Activated CD4-positive, alpha-beta T cell treated with anti-CD3 and anti-CD28 coated beads, Interleukin-2, amount 10 ng/mL, durations not matched to agents 7 days and 5 days (primary cell): ENCODE measurements around the gene SYDE1. TPM values are rescaled to one million over a fixed set of nuclear protein-coding genes. Genes with fewer than 3 reads are reported as not detected.

Experiments used
- CTCF ChIA-PET: fragments of 350-600 bp; sonication (Branson Sonifier 250); formaldehyde crosslinking; loops from one replicate; lab custom pipeline; 2021; ENCODE audit warnings: antibody characterized with exemption; lab: Charles Lee
- POLR2A ChIA-PET: fragments of 350-600 bp; sonication (Branson Sonifier 250); formaldehyde crosslinking; loops from one replicate; lab custom pipeline; 2021; ENCODE audit warnings: antibody characterized with exemption; lab: Charles Lee
- DNase-seq: peaks from one replicate; pipeline ENCODE4 v3.0.0-alpha.2; 2020
- H3K27ac Mint-ChIP-seq: one replicate; pipeline ENCODE4 v1.8.0; 2021; ENCODE audit warnings: mild to moderate bottlenecking, moderate library complexity, mixed read lengths
- H3K27me3 Mint-ChIP-seq: one replicate; pipeline ENCODE4 v1.8.0; 2021; ENCODE audit warnings: mixed read lengths
- H3K36me3 Mint-ChIP-seq: one replicate; pipeline ENCODE4 v1.8.0; 2021; ENCODE audit warnings: low read depth, mixed read lengths
- H3K4me1 Mint-ChIP-seq: one replicate; pipeline ENCODE4 v1.8.0; 2021; ENCODE audit warnings: mixed read lengths
- H3K4me3 Mint-ChIP-seq: one replicate; pipeline ENCODE4 v1.8.0; 2021; ENCODE audit warnings: mild to moderate bottlenecking, moderate library complexity, mixed read lengths
- H3K9me3 Mint-ChIP-seq: one replicate; pipeline ENCODE4 v1.8.0; 2021; ENCODE audit warnings: mixed read lengths
- total RNA-seq, 2 experiments: library from RNA; stranded (reverse); gene quantifications; one replicate each; pipeline ENCODE4 v1.2.3, GENCODE V29; 2021

Gene SYDE1
- total RNA-seq, 2 experiments from 2014 or later = 0.15 to 0.29 TPM

GRCh38 chr19:15111758-15112157, 4.6 kb downstream of the SYDE1 start:
- Mint-ChIP-seq H3K27ac (no peak overlapping the region), H3K4me3 (no peak overlapping the region), H3K4me1 (peaks cover 2% of the 10 kb centered on the region), H3K27me3 (peaks cover 10% of the 10 kb centered on the region), H3K36me3 (peaks cover 3% of the 10 kb centered on the region), H3K9me3 (no peaks in the 10 kb centered on the region)
- ChIA-PET CTCF (interaction anchor here (1.1 to 2.0 kb wide), 2 partner anchors 10 to 14 kb away, joined by 3 to 7 read pairs; a partner anchor contains a TSS), POLR2A (no interaction called here)
- DNase-seq = no peak

DNA sequence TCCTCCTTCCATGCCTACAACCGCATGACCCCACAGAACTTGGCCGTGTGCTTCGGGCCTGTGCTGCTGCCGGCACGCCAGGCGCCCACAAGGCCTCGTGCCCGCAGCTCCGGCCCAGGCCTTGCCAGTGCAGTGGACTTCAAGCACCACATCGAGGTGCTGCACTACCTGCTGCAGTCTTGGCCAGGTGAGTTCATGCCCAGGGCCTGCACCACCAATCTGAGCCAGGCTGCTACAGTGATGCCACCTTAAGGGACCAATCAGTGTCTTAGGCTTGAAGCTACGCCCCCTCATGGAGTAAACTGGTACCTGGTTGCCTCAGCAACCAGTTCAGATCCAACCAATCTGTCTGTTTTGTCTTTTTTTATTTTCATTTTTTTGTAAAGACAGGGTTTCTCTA, 5.2 kb downstream of the SYDE1 start:
- H3K36me3 Mint-ChIP-seq = peaks cover 3% of the 10 kb centered on the region
- CTCF ChIA-PET = no interaction called here
- H3K4me1 Mint-ChIP-seq = no peaks in the 10 kb centered on the region
- no peak overlapping the region for H3K27ac Mint-ChIP-seq
- no peak for DNase-seq
- no peak overlapping the region for H3K4me3 Mint-ChIP-seq
- H3K27me3 Mint-ChIP-seq = peaks cover 7% of the 10 kb centered on the region
- POLR2A ChIA-PET = no interaction called here
- no peaks in the 10 kb centered on the region for H3K9me3 Mint-ChIP-seq

GRCh38 chr19:15113245-15114152, 6.3 kb downstream of the SYDE1 start:
- CTCF ChIA-PET = no interaction called here
- peaks cover 11% of the 10 kb centered on the region for H3K36me3 Mint-ChIP-seq
- H3K27ac Mint-ChIP-seq = no peak overlapping the region

GRCh38 chr19:15114153-15114540, 6.9 kb downstream of the SYDE1 start:
- no peaks in the 10 kb centered on the region for H3K4me1 Mint-ChIP-seq
- H3K36me3 Mint-ChIP-seq = peaks cover 17% of the 10 kb centered on the region
- H3K4me3 Mint-ChIP-seq = no peak overlapping the region
- ChIA-PET POLR2A (no interaction called here), CTCF (no interaction called here)
- DNase-seq = no peak
- no peaks in the 10 kb centered on the region for H3K27me3 Mint-ChIP-seq
- H3K27ac Mint-ChIP-seq = no peak overlapping the region
- no peaks in the 10 kb centered on the region for H3K9me3 Mint-ChIP-seq

More at GRCh38 chr19:15113245-15114152, 6.3 kb downstream of the SYDE1 start:
- H3K27me3 Mint-ChIP-seq = no peaks in the 10 kb centered on the region
- H3K9me3 Mint-ChIP-seq = no peaks in the 10 kb centered on the region
- H3K4me3 Mint-ChIP-seq = no peak overlapping the region
- no peak for DNase-seq
- H3K4me1 Mint-ChIP-seq = no peaks in the 10 kb centered on the region
- POLR2A ChIA-PET = no interaction called here

DNA sequence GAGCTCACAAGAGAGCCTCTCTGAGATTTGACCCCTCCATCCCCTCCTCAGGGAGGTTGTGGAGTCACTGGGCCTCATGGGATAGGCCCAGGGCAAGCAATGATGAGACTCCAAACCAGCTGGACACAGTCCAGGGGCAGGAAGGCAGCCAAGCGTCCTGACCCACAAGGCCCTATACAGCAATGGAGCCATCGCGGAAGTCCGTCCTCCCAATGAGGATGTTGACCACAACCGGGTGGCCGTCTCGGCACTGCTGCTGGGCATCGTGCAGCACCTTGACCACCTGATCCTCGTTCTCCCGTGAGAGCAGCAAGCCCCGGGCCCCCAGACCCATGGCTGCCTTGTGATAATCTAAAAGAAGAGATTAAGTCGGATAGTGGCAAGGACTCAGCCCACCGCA, 7.9 kb downstream of the SYDE1 start:
- H3K4me3 Mint-ChIP-seq = no peak overlapping the region
- ChIA-PET POLR2A (no interaction called here), CTCF (no interaction called here)
- H3K4me1 Mint-ChIP-seq = no peaks in the 10 kb centered on the region
- H3K36me3 Mint-ChIP-seq = peaks cover 27% of the 10 kb centered on the region
- no peaks in the 10 kb centered on the region for H3K9me3 Mint-ChIP-seq
- no peak for DNase-seq
- no peak overlapping the region for H3K27ac Mint-ChIP-seq
- no peaks in the 10 kb centered on the region for H3K27me3 Mint-ChIP-seq

DNA sequence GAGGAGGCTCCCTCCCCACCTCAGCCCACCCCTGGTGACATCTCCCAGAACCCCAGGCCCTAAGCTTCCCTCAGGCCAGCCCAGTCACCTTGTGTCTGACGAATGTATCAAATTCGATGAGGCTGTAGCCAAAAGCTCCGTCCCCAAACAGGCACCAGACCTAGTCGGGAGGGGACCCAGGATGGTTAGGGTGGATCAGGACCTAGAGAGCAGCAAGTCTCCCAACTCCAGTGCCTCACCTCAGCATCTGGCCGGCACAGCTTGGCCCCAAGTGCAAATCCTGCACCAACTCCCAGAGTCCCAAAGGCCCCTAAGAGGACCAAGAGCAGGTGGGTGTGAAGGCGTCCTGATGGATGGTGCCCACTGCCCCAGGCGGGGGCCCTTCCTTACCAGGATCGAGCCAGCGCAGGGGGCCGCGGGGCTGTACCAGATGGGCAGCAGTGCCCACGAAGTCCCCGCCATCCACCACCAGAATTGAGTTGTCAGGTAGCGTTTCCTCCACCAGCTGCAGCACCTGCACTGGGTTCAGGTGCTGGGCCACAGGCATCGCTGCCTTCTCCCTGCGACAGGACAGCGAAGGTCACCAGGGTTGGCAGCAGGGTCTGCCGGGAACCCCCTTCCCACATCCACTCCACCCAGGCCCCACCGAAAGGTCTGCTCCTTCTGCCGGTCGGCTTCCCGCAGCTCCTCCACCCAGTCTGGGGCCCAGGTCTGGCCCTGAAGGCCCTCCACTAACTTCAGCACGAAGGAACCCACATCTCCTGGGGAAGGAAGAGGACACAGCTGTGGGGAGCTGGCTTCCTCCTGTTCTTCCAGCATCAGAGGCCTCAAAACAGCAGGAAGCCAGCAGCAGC, 8.8 kb downstream of the SYDE1 start:
- POLR2A ChIA-PET = no interaction called here
- H3K9me3 Mint-ChIP-seq = no peaks in the 10 kb centered on the region
- H3K36me3 Mint-ChIP-seq = peaks cover 34% of the 10 kb centered on the region
- no peak for DNase-seq
- no peak overlapping the region for H3K27ac Mint-ChIP-seq
- H3K4me1 Mint-ChIP-seq = no peaks in the 10 kb centered on the region
- H3K27me3 Mint-ChIP-seq = no peaks in the 10 kb centered on the region
- CTCF ChIA-PET = no interaction called here
- H3K4me3 Mint-ChIP-seq = no peak overlapping the region

- H3K4me3 Mint-ChIP-seq = no peak overlapping the region
- no peaks in the 10 kb centered on the region for H3K9me3 Mint-ChIP-seq
- ChIA-PET POLR2A (no interaction called here), CTCF (no interaction called here)
- no peak overlapping the region for H3K27ac Mint-ChIP-seq
- peaks cover 41% of the 10 kb centered on the region for H3K36me3 Mint-ChIP-seq
- H3K4me1 Mint-ChIP-seq = no peaks in the 10 kb centered on the region
- no peaks in the 10 kb centered on the region for H3K27me3 Mint-ChIP-seq
- DNase-seq = no peak
Observed at GRCh38 chr19:15116856-15117255, 9.7 kb downstream of the SYDE1 start.

DNA sequence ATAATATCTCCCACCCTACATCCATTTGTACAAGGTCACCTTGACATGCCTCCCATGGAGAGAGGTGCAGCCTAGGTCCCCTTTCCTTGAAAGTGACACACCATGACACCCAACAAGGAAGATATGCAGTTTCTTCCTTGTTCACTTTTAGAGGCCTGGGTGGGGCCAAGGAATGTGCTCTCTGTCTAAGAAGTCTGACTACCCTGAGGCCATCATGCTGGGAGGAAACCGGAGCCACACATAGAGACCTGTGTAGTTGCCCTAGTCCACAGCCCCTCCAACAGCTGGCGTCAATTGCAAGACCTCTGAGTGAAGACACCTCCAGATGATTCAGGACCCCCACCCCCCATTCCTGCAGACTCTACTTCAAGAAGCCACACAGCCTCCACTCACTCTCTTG, 11.0 kb downstream of the SYDE1 start:
- H3K36me3 Mint-ChIP-seq = peaks cover 49% of the 10 kb centered on the region
- ChIA-PET POLR2A (interaction anchor here (0.7 kb wide), 1 partner anchor 17 kb away, joined by 3 read pairs; no protein-coding TSS in a partner anchor), CTCF (no interaction called here)

GRCh38 chr19:15118789-15119494, 11.7 kb downstream of the SYDE1 start:
- no peak for DNase-seq
- POLR2A ChIA-PET = no interaction called here
- Mint-ChIP-seq H3K27ac (no peak overlapping the region), H3K36me3 (peaks cover 49% of the 10 kb centered on the region), H3K9me3 (no peaks in the 10 kb centered on the region), H3K27me3 (no peaks in the 10 kb centered on the region), H3K4me3 (no peak overlapping the region), H3K4me1 (peaks cover 4% of the 10 kb centered on the region)
- CTCF ChIA-PET = interaction anchor here (1.8 kb wide), 1 partner anchor 18 kb away, joined by 5 read pairs; no protein-coding TSS in a partner anchor

More for the DNA sequence above, 11.0 kb downstream of the SYDE1 start:
- no peak for DNase-seq
- H3K27me3 Mint-ChIP-seq = no peaks in the 10 kb centered on the region
- H3K4me1 Mint-ChIP-seq = no peaks in the 10 kb centered on the region
- no peak overlapping the region for H3K4me3 Mint-ChIP-seq
- H3K9me3 Mint-ChIP-seq = no peaks in the 10 kb centered on the region
- no peak overlapping the region for H3K27ac Mint-ChIP-seq

- Mint-ChIP-seq H3K4me1 (peaks cover 10% of the 10 kb centered on the region), H3K9me3 (no peaks in the 10 kb centered on the region), H3K27me3 (no peaks in the 10 kb centered on the region), H3K27ac (no peak overlapping the region), H3K36me3 (peaks cover 46% of the 10 kb centered on the region), H3K4me3 (no peak overlapping the region)
- ChIA-PET CTCF (interaction anchor here (1.8 kb wide), 1 partner anchor 19 kb away, joined by 5 read pairs; no protein-coding TSS in a partner anchor), POLR2A (no interaction called here)
- no peak for DNase-seq
Observed at GRCh38 chr19:15120135-15121026, 13.2 kb downstream of the SYDE1 start.

DNA sequence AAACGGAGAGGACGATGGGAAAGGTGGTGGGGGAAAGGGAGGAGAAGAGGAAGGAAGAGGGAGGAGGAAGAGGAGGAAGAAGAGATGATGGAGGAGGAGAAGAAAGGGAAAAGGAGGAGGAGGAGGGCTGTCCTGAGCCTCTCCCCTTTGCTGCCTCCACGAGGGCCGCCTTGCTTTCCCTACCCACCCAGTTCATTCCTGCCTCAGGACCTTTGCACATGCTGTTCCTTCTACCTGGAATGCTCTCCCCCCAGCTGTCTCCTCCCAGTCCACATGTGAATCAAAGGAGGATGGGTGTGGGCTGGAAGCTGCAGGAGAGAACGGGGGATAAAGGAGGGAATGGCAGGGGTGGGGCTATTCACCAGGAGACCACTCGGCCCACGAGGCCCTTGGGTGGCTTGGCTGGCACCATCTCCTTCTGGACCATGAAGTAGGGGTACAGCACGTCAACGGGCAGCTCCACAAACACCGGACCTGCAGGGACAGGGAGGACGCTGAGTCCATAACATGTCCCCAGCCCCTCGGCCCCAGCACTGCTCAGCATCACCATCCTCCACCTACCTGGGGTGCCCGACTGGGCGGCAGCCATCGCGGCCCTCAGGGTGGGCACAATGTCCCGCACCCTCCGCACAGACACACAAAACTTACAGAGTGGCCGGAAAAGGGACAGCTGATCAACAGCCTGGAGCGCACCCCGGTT, 15.3 kb downstream of the SYDE1 start:
- Mint-ChIP-seq H3K9me3 (no peaks in the 10 kb centered on the region), H3K4me3 (no peak overlapping the region), H3K27me3 (no peaks in the 10 kb centered on the region), H3K4me1 (peaks cover 18% of the 10 kb centered on the region), H3K27ac (no peak overlapping the region), H3K36me3 (peaks cover 46% of the 10 kb centered on the region)
- no peak for DNase-seq
- CTCF ChIA-PET = interaction anchor here (0.5 kb wide), 1 partner anchor 215 kb away, joined by 3 read pairs; no protein-coding TSS in a partner anchor
- POLR2A ChIA-PET = no interaction called here
